GM12874 (cell line): ENCODE data around the gene DSCAML1.

Experiments
- TF ChIP-seq, protein P1 (sequence below): IDR thresholded peaks from 2 replicates; pipeline ENCODE4 v1.5.1; 2011; ENCODE audit warnings: low read depth, mild to moderate bottlenecking, control low read depth, low read length, moderate library complexity; ENCODE audit not compliant: insufficient read depth

DSCAML1 gene

DNA sequence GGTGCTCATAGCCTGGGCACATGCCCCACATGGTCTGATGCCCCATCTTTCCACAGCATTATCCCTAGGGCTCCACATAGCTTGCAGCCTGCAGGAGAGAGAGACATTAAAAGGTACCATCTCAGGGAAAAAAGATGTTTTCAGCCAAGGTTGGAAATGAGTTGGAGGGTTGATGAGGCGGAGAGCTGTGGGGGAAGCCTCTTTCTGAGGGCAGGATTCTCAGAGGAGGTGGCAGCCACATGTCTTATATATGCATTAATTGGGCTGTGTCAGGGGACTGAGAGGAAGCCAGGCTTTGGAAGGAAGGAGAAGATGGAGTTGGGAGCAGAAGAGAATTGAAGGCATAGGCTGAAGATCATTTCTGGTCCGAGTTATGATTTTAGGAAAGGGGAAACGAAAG is 411.5 kb downstream of the DSCAML1 start:
- TF ChIP-seq, protein P1, sequence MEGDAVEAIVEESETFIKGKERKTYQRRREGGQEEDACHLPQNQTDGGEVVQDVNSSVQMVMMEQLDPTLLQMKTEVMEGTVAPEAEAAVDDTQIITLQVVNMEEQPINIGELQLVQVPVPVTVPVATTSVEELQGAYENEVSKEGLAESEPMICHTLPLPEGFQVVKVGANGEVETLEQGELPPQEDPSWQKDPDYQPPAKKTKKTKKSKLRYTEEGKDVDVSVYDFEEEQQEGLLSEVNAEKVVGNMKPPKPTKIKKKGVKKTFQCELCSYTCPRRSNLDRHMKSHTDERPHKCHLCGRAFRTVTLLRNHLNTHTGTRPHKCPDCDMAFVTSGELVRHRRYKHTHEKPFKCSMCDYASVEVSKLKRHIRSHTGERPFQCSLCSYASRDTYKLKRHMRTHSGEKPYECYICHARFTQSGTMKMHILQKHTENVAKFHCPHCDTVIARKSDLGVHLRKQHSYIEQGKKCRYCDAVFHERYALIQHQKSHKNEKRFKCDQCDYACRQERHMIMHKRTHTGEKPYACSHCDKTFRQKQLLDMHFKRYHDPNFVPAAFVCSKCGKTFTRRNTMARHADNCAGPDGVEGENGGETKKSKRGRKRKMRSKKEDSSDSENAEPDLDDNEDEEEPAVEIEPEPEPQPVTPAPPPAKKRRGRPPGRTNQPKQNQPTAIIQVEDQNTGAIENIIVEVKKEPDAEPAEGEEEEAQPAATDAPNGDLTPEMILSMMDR: no peak

DNA sequence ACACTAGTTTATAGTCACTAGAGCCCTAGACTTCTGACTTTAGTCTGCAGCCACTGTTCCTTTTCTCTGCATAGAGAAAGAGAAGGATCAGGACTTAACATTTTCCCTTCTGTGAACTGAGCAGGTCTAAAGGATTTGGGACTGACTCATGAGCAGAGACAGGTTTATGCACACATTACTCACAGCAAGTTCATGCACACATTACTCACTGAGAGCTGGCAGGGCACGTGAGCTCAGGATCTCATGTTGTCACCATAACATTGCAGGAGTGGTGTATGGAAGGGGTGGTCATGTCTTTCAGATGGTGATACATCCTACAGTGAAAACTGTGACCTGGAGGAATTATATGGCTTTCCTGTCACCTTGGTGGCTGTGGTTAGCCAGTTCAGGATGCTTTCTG is 413.0 kb downstream of the DSCAML1 start:
- TF ChIP-seq, protein P1: no peak

DNA sequence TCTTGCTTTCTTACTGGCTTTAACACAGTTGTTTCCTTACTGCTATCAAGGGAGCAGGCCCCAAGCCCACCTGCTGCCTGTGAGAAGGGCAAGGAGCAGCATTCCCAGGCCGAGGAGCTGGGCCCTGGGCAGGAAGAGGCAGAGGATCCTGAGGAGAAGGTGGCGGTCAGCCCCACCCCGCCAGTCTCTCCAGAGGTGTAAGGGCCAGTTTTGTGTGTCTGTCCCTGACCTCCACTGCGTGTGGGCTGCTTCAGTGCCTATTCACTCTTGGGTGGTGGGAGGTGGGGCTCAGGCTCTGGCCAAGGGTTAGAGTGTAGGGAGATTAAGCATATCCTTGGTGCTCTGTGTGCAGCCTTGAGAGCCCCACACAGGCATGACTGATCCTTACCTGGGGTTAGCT is 414.3 kb downstream of the DSCAML1 start:
- TF ChIP-seq, protein P1: no peak

DNA sequence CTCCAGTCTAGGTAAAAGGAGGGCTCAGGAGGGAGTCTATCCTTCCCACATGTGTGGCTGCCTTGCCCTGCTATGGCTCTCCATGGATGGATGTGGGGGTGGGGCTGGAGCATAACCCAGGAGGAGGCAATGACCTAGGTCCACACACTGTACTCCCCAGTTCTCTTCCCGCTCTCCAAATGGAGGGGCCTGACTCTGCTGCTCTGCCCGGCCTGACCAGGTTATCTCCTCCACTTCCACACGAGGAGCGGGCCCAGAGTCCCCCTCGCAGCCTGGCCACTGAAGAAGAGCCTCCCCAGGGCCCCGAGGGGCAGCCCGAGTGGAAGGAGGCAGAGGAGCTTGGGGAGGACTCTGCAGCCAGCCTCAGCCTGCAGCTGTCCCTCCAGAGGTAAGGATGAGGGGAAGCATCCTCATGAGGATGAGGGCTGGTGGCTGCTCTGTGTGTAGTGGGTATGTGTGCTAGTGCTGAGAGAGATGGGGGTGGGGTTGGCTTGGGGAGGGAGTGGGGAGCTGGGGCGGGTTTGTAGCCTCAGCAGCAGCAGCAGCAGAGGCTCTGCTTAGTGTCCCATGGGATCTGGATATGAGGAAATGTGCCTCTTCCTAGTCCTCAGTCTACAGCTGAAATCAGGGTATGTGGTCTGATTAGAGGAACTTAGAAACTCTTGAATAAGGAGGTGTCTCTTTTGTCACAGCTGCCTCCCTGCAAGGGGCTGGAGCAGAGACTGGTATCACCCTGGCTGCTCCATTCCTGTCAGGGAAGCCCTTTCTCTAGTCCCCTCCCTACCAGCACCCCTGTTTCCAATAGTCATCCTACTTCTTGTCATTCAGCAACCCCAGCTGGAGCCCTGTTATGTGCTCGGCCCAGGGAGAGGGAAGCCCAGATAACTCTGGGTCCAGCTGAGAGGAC is 415.3 kb downstream of the DSCAML1 start:
- TF ChIP-seq, protein P1: no peak

DNA sequence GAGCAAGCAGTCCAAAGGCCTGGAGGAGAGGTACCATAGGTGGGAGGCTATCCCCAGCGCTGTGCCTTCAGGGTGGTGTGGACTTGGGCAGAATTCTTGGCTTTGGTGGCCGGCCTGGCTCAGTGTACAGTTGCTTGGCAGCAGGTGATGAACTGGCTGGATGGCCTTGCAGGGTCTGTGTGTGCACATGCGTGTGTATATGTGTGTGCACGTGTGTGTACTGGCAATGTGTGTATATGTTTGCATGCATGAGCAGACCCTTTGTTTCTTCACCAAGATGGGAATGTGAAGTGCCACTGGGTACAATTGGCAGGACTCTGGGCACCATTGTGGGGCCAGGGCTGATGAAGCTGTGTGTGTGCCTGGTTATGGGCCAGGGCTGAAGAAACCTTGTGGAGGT is 416.3 kb downstream of the DSCAML1 start:
- TF ChIP-seq, protein P1: no peak

DNA sequence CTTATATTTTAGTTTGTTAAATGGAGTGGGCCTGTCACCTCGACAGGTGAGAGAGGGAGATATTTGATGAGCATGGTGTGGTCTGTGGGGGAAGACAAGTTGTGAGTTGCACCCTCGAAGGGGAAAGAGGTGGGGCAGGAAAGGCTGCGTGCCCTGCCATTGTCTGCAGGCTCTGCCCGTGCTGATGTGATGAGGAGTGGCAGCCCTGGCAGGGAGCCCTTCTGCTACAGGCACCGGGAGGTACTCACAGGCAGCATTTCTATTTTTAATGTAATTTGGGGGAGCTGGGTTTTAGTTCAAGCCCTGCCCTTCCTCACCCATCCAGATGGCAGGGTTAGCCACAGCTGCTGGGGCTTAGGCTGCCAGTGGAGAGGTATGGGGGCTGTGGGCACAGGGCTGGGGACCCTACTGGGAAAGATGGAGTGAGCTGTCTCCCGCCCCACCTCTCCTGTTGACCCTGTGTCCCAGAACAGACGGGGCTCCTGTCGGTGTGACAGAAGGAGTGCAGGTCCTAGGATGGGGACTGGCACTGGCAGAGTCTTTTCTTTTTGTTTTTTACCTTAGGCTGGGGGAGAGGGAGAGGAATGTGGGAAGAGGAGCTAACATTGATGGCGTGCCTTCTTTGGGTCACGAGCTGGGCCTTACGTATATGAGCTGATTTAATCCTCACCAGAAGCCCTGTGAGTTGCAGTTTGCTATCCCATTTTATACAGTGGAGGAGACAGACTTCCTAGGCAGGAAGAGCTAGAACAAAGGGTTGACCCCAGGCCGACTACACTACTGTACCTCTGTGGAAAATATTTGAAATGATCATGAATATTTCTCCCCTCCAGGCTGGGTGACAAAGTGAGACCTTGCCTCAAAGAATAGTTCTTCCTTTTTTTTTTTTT is 417.8 kb downstream of the DSCAML1 start:
- TF ChIP-seq, protein P1: no peak
